DOHH2 (cell line): ENCODE results near the gene ZNF396.

Experiments used
- CTCF ChIP-seq: fragments of 200-600 bp; sonication (generic); IDR thresholded peaks from one replicate; pipeline ENCODE4 v1.5.1; 2014; ENCODE audit warnings: antibody characterized with exemption, mild to moderate bottlenecking, low read depth, low read length; ENCODE audit not compliant: poor library complexity, severe bottlenecking
- EZH2phosphoT487 ChIP-seq: fragments of 200-600 bp; sonication (generic); IDR thresholded peaks from 2 replicates; pipeline ENCODE4 v1.6.1; 2017; ENCODE audit warnings: borderline replicate concordance, mild to moderate bottlenecking, antibody characterized with exemption, low read length, moderate library complexity, mixed read lengths

DNA sequence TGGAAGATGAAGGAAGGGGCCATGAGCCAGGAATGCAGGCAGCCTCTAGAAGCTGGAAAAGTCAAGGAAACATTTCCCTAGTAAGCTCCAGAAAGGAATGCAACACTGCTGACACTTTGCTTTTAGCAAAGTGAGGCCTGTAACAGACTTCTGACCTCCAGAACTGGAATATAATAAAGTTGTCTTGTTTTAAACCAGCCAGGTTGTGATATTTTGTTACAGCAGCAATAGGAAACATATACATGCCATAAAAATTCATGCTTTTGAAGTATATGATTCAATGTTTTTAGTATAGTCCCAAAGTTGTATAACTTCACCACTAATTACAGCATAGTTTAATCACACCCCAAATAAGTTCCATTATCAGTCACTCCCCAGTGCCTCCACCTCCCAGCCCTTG lies 15.2 kb upstream of the ZNF396 start:
- TF ChIP-seq CTCF (no peak), EZH2phosphoT487 (no peak)
